HG03442 (cell line): ENCODE data around the gene FAM81B.
"Not testable (repeated sequence)": the region's sequence is repeated elsewhere in the genome, so short reads cannot be mapped to it uniquely, and the experiment has no call there.

ENCODE experiments used
- ATAC-seq: cut with Tn5 transposase; IDR thresholded peaks from one replicate; pipeline ENCODE4 v1.9.1; 2021; ENCODE audit warnings: mild to moderate bottlenecking, moderate library complexity; ENCODE audit not compliant: unreplicated experiment

FAM81B gene, protein sequence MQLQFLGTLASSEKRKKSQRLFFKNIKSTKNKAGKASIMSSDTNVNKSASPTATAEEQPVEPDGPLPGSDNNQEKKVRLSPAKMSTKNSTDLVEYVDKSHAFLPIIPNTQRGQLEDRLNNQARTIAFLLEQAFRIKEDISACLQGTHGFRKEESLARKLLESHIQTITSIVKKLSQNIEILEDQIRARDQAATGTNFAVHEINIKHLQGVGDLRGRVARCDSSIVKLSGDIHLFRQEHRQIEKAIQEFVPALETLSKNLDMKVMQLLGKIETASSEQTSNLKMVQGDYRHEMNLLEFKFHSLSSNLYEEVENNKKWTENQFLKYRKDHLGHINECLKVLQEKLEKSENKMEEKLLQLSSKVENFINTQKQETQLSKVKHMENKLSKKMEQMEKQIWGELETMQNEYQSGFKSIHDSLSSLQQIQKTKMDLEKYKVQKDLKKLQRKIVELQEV

DNA sequence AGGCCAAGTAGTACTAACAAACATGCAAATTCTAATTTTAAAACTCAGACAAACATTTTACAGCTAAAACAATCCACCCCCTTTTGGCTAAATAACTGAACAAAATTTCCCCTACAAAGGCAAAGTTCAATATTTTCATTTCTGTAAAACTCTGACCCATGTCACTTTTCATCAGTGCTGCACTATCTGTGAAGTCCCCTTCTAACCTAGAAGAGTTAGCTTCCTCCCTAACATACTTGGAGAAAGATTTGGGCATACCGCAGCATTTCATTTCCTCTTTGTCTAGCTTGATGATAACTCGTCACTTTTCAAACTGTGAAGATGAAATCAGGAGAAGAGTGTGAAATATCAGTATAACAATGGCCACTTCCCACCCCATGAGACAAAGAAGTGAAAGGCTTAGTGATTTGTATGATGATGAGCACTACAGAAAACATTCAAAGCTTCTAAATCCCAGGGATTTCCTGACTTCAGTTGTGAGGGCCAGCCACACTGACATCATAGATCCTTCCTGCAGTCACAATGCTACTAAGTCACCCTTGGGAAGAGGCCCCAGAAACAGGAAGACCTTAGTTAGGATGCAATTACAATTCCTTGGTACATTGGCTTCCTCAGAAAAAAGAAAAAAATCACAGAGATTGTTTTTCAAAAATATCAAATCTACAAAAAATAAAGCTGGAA is at the start of gene FAM81B:
TSS of gene FAM81B (plus strand) at position 555 of the 681 bp plus-strand sequence. CDS start at position 579, 24 bp downstream.
- no peak for ATAC-seq

DNA sequence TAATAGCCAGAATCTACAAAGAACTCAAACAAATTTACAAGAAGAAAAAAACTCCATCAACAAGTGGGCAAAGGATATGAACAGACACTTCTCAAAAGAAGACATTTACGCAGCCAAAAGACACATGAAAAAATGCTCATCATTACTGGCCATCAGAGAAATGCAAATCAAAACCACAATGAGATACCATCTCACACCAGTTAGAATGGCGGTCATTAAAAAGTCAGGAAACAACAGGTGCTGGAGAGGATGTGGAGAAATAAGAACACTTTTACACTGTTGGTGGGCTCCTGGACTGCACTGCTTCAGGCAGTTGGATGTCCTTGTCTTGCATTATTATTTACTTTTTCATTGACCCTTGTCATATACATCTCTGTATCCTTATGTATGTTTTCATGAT is 49.7 kb upstream of the FAM81B start:
- ATAC-seq, result not testable (repeated sequence)

DNA sequence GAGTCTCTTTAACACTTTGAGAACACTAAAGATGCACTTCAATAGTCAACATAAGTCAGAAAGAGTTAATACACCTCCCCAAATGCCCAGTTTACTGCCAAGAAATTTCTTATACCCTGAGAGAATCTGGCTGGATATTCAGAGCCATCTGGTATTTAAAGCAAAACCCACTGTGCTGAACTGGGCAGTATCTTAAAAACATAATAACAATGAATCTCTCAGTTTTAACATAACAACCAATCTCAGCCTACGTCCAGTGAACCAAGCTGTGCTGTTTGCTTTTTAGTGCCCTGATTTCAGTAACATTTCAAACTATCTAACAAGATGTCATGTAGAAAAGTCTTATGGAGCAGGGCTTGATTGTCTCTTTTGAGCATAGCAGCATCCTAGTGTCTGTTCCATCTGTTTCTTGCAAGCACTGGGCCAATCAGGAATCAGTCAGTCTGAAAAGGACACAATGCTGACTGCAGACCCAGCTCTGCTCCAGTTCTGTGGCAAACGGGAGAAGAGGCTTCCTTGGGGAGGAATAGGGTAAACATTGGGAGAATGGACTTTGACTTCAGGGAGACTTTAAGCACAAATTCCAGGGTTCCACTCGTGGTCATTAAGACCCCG is 43.6 kb upstream of the FAM81B start:
- no peak for ATAC-seq

DNA sequence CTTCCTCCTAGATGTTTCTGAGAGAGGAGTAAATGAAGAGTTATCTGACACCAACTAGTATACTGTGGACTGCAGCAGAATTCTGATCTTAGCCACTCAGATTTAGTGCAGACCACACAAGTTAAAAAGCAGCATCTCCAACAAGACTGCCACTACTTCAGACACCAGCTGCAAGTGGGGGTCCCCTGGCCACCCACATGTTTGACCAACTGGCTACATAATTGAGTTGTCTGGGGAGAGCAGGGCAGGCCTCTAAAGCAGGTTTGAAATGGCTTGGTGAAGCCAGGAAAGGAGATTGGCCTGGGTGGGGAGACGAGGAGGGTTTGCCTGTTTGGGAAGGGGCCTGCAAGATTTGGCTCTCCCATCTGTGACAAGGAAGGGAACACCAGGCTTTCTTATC is 40.5 kb upstream of the FAM81B start:
- ATAC-seq, result no peak

DNA sequence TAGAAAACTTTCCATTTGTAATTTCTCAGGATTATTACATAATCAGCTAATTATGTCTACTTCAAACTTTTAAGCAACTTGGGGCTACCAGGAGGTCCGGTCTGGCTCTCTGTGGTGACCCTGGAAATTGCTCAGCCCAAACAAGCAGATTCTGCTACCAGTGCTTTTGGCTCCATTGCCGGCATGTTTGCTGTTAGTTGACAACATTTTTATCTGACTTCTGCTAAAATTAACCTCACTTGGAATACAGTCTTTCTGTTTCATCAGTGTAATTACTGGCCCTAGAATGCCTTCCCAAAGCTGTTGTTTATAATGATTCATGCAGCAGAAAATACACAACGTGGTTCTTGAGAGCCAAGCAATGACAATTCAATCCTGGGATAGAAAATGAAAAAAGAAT is 38.5 kb upstream of the FAM81B start:
- ATAC-seq, result no peak

DNA sequence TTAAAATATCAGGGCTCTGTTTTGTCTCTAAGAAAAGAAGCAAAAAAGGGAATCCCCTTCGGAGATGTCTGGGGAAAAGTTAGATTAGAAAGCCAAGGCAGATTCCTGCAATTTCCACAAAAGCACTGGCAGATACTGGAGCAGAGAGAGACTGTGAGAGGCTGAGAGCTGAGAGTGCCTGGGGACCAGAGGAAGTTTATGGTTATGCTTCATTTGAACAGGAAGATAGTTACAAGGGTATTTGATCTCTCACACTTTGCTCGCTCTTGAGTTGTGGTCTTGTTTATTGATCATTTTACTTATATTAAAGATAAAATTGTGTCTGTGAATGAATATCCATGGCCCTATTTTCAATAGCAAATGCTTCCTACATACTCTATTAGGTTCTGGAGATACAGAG is 32.8 kb upstream of the FAM81B start:
- ATAC-seq, result no peak

DNA sequence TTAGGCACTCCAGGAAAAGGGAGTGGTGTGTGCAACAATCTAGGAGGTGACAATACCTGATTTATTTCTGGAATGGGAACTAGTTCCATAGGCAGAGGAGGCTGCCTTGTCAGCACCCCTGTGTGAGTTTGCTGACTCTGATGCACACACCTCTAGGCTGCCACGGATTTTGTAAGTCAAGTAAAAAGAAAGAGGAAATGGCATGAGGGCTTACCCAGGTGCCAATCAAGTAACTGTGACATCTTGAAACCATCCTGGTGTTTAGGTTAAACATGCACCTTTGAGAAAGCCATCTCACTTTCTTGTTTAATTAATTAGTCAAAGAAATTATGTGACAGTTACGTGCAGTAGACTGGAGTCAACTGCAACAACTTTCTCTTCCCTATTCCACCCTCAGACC is 32.3 kb upstream of the FAM81B start:
- no peak for ATAC-seq

DNA sequence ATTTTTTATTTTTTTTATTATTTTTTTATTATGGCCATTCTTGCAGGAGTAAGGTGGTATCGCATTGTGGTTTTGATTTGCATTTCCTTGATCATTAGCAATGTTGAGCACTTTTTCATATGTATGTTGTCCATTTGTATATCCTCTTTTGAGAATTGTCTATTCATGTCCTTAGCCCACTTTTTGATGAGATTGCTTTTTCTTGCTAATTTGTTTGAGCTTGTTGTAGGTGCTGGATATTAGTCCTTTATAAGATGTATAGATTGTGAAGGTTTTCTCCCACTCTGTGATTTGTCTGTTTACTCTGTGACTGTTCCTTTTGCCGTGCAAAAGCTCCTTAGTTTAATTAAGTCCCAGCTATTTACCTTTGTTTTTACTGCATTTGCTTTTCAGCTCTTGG is 30.5 kb upstream of the FAM81B start:
- ATAC-seq, result not testable (repeated sequence)

DNA sequence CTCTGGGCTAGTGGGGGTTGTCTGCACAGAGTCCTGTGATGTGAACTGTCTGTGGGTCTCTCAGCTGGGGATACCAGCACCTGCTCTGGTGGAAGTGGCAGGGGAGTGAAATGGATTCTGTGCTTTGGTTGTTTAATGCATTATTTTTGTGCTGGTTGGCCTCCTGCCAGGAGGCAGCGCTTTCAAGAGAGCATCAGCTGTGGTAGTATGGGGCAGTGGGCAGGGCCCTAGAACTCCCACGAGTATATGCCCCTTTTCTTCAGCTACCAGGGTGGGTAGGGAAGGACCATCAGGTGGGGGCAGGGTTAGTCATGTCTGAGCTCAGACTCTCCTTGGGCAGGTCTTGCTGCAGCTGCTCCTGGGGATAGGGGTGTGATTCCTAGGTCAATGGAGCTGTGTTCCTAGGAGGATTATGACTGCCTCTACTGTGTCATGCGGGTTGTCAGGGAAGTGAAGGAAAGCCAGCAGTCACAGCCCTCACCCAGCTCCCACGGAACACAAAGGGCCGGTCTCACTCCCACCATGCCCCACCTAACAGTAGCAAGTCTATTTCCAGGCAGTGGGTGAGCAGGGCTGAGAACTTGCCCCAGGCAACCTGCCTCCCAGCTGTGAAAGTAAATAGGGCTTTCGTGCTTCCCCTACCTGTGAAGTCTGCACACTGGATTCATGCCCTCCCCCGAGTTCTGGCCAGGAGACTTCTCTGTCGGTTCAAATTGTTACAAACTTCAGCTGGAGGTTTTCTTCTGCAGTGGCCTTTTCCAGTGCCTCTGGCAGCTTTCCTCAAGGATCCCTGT is 25.7 kb upstream of the FAM81B start:
- no peak for ATAC-seq

DNA sequence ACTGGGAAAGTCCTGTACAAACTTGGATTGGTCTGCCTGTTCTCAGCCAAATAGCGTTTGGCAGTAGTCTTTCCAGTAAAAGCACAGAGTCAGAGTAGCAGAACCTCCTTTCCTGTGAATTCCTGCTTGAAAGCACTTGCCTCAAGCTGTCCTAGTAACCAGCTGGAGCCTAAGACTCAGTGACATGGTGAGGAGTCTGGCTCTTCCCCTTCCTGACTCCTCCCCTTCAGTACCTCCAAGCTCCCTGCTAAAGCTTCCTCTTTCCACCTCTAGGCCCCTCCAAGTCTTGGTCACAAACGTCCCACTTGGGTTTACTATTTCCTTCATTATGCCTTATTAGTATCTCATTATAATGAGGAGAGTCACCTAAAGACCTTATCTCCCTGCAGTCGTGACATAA is 21.4 kb upstream of the FAM81B start:
- ATAC-seq, result no peak

DNA sequence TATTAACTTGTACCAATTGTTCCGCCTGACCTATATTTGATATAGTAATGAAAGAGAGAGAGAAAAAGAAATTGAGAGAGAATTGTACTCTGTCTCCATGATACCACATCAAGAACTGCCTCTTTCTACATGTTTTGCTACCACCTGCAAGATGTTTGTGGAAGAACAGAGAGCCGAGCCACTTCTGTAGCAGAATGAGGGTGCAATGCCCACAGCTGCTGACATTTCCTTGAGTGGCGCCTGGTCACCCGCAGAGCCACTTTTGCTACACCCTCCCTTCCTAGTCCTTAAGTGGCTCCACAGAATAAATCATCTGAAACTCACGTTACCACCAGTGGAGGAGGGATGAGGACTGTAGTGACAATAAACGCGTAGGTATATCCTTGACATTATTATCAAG is 17.1 kb upstream of the FAM81B start:
- ATAC-seq, result no peak

DNA sequence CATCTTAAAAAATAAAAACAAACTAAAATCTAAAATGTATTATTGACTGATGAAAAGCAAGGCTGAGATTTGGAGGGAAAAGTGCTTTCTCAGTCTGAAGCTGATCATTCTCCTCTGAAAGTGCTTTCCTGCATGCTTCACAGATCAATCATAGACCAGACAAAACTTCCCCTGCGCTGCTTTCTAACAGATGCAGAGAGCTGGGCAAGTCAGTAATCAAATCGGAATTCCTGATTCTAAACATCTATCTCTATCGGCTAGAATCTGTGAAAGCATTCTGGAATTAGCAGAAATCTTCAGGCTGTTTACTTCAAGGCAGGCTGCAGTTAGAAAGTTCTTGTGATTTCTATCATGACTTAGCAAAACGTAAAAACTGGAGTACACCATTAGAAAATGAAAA is 15.6 kb upstream of the FAM81B start:
- ATAC-seq, result no peak

DNA sequence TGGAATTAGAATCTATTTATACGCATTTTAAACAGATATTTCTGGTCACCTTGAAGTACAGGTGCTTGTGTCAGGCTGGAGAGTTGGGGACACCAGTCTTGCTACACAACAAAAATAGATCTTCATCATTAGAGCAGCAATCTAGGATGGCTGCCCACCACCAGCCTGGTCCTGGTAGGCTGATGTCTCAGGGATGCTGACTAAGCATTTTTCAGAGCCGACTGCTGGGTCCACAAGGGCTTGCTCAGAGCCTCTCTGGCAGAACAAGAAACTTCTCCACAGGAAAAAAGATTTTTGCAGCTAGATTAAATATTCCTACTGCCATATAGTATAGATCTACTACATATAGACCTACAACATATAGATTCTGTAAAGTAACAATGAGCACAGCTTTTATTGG is 12.0 kb upstream of the FAM81B start:
- no peak for ATAC-seq

DNA sequence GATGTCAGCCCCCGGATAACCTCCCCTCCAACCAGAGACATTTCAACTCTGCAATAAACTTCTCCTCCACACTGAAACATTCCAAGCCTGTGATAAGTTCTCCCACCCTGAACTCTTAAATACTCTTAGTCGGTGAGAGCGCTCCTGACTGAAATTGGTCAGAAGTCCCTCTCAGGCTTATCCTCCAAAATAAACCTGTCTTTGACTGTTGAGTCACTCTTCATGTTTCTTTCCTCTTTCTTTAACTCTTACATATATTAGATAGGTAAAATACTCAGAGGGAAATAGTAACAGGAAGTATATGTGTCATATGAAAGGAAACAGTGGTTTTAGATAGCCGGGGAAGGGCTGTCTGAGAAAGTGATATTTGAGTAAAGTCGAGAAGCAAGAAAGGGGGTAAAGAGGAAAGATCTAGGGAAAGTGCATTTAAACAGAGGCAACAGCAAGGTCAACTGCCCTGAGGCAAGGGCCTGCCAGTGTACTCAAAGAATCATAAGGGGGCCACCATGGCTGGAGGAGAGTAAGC is 11.0 kb upstream of the FAM81B start:
- ATAC-seq, result no peak

DNA sequence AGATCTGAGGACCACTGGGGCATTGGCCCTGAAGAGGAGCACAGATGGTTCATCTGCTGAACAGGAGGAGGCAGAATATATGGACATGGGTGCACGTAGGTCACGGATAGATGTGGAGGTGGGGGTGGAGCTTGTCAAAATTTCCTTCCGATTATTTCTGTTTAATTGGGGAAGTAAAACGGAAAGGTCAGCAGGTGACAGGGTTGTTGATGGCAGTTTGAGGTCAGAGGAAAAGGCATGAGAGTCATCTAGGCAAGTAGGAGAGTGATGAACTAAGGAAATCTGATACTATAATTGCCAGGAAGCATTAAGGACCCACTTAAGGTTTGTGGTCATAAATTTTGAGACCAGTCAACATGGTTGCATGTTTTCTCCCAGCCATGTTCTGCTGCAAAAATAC is 8.4 kb upstream of the FAM81B start:
- ATAC-seq, result no peak

DNA sequence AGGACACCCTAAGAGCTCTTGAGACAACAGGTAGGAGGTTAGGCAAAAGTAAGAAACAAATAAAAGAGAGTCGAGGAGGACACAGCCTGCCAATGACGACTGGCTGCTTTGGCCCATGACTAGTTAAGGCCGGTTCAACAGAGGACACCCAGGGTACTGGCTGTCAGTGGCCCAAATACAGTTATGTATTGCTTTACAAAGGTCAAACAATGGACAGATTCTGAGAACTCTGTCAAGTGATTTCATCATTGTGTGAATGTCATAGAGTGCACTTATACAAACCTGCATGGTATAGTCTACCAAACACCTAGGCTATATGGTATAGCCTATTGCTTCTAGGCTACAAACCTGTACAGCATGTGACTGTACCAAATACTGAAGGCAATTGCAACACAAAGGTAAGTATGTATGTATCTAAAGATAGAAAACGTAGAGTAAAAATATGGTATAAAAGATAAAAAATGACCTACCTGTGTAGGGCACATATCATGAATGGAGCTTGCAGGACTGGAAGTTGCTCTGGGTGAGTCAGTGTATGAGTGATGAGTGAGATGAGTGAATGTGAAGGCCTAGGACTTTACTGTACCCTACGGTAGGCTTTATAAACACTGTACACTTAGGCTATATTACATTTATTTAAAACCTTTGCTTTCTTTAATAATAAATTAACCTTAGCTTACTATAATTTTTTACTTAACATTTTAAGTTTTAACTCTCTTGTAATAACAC is 6.5 kb upstream of the FAM81B start:
- no peak for ATAC-seq

DNA sequence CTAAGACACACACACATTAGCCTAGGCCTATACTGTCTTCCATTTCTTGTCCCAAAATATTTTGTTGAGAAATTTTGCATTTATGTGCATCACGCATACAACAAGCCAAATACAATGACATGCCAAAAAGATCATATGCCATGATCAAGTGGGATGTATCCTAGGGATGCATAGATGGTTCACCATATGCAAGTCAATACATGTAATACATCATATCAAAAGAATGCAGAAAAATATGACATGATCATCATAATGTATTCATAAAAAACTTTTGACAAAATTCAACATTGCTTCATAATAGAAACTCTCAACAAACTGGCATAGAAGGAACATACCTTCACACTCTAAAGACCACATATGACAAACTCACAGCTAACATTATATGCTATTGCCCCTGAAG is 5.8 kb upstream of the FAM81B start:
- no peak for ATAC-seq

DNA sequence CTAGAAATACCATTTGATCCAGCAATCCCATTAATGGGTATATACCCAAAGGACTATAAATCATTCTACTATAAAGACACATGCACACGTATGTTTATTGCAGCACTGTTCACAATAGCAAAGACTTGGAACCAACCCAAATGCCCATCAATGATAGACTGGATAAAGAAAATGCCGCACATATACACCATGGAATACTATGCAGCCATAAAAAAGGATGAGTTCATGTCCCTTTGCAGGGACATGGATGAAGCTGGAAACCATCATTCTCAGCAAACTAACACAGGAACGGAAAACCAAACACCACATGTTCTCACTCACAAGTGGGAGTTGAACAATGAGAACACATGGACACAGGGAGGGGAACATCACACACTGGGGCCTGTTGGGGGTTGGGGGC is 799 bp downstream of the FAM81B start:
- ATAC-seq, result not testable (repeated sequence)

DNA sequence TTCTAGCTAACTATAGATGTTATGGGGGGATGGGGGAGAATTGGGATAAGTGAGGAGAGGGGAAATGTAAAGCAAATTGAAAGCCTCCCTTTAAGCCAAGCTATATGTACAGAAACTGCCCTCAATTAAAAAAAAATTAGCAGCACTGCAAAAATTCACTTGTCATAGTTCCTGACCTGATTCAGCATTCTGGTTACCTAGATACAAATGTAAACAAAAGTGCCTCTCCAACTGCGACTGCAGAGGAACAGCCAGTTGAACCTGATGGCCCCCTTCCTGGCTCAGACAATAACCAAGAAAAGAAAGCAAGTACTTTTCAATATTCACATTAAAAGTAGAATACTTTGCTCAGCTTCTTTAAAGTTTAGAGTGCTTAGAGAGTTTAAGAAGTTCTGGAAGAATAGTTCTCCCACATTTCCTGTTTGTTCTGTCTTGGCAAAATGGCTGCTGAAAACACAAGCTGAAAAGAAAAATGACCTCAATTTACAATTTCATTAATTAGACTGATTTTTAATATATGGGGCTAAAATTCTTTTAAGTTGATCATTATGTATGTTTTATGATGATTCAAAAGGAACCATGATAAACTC is 1.5 kb downstream of the FAM81B start:
- no peak for ATAC-seq

DNA sequence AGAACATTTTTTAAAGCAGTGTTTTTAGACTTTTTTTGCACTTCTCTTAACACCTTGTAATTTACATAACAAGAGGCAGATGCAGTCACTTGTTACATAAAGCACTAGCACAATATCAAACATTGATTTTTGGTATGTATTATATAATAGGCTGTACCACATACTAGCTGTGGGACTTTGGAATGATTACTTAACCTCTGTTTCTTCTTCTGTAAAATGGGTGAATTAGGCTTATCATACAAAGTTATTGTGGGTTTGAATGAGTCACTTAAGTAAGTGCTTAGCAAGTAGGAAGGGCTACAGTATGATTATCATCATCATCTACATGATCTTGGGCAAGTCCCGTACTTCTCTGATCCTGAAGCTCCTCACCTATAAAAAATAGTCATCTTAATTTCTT is 2.1 kb downstream of the FAM81B start:
- no peak for ATAC-seq
